ENCODE measurements around the gene CHGA. TPM values are rescaled to one million over a fixed set of nuclear protein-coding genes. Genes with fewer than 3 reads are reported as not detected.

CHGA gene
- total RNA-seq, 1 experiment from 2014 or later, result 8.5 TPM

DNA sequence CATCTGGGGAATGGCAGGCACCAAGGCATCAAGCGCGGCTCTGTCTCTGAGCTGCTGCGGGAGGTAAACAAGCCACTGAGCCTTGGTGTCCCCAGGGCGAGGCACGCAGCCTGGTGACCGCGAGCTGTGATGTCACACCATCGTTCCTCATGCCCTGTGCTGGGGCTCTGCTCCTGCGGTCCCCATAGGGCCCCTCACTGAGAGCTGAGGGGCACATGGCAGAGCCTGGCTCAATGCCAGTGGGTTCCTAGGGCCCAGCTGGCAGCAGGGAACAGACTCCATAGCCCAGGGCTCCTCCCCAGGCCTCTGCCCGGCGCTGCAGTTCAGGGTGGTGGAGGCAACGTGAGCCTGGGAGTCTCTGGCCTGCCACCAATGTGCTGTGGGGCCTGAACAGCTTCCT lies 22.6 kb downstream of the CHGA start:
- CTCF ChIA-PET, result interaction anchor here (1.5 kb wide), 1 partner anchor 89 kb away, joined by 3 read pairs; no protein-coding TSS in a partner anchor
- ATAC-seq, result no peak

DNA sequence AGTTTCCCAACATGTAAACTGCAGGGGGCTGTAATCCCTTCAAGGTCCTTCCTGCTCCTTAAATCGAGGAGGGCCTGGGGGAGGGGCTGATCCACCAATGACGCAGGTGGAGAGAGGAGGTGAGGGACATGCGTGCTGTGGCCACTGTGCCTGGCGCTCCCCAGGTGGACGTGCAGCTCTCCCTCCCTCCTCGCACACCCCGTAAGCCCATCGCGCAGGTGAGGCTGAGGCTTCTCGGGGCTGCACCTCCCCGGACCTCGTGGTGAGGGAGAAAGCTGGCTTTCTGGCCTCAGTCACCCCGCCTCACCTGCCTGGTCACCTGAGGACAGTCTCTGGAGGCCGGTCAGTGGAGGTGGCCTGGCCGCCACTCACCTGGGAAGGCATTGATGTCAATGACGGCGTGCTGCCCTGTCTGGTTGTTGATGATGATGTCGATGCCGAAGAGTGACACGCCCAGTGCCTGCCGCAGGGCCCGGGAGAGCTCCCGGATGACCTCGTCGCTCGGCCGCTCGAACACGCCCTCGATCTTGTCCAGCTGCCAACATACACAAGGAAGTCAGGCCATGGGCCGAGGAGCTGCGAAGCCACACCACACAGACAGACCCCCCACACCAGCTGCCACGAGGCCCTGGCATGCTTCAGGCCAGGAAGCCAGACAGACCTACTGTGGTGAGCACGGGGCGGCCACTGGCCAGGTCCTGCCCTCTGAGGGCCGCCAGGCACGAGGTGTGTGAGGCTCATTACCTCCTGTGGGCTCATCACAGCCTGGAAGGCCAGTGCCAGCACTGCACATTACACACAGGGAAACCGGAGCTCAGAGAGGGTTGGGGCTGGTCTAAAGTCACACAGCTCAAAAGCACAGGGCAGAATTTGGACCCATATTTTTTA lies 23.3 kb downstream of the CHGA start:
- ChIA-PET POLR2A (no interaction called here), CTCF (interaction anchor here (1.5 kb wide), 1 partner anchor 88 kb away, joined by 3 read pairs; no protein-coding TSS in a partner anchor)
- no peak for ATAC-seq

More for the DNA sequence above, 22.6 kb downstream of the CHGA start:
- no peak overlapping the region for H3K27ac Mint-ChIP-seq
- H3K36me3 Mint-ChIP-seq, result peaks cover 15% of the 10 kb centered on the region; the same call in 1 of the 2 replicates
- no peaks in the 10 kb centered on the region for H3K9me3 Mint-ChIP-seq
- no peaks in the 10 kb centered on the region for H3K4me1 Mint-ChIP-seq
- H3K27me3 Mint-ChIP-seq (ENCODE audit: low read depth), result no peaks in the 10 kb centered on the region
- DNase-seq (ENCODE audit: low spot score), result no peak
- POLR2A ChIA-PET, result no interaction called here
- no peak for TF ChIP-seq ZNF396 (CRISPR knock-in tag; IDR thresholded peaks at IDR 0.05; ENCODE audit: borderline replicate concordance)
- TF ChIP-seq ELF4 (CRISPR knock-in tag; IDR thresholded peaks at IDR 0.05; ENCODE audit: low read depth), result no peak
- no peak for TF ChIP-seq AR (CRISPR knock-in tag; IDR thresholded peaks at IDR 0.05)
- TF ChIP-seq JAZF1 (CRISPR knock-in tag; IDR thresholded peaks at IDR 0.05), result no peak
- H3K4me3 Mint-ChIP-seq, result no peak overlapping the region

More for the DNA sequence above, 23.3 kb downstream of the CHGA start:
- H3K4me1 Mint-ChIP-seq, result no peaks in the 10 kb centered on the region
- no peak overlapping the region for H3K27ac Mint-ChIP-seq
- no peak for TF ChIP-seq PRDM15 (CRISPR knock-in tag; IDR thresholded peaks at IDR 0.05)
- no peak for TF ChIP-seq FOXJ3 (CRISPR knock-in tag; IDR thresholded peaks at IDR 0.05; ENCODE audit: borderline replicate concordance)
- no peak for TF ChIP-seq ZNF232 (CRISPR knock-in tag; IDR thresholded peaks at IDR 0.05)
- no peak for TF ChIP-seq JAZF1 (CRISPR knock-in tag; IDR thresholded peaks at IDR 0.05)
- no peak for TF ChIP-seq KAT7 (CRISPR knock-in tag; IDR thresholded peaks at IDR 0.05; ENCODE audit: borderline replicate concordance)
- no peak for TF ChIP-seq RORB (CRISPR knock-in tag; IDR thresholded peaks at IDR 0.05)
- no peak for TF ChIP-seq ZNF532 (CRISPR knock-in tag; IDR thresholded peaks at IDR 0.05; ENCODE audit: borderline replicate concordance)
- 0 out of 2 replicates have a peak, but pooled peaks have one; percentile 18 for TF ChIP-seq NR2C2 (CRISPR knock-in tag; IDR thresholded peaks at IDR 0.05)
- DNase-seq (ENCODE audit: low spot score), result no peak
- no peaks in the 10 kb centered on the region for H3K27me3 Mint-ChIP-seq (ENCODE audit: low read depth)
- H3K9me3 Mint-ChIP-seq, result no peaks in the 10 kb centered on the region
- peaks cover 18% of the 10 kb centered on the region; the same call in 1 of the 2 replicates for H3K36me3 Mint-ChIP-seq
- H3K4me3 Mint-ChIP-seq, result no peak overlapping the region
